PFSK-1 (cell line): ENCODE data around the gene NAV2.

ENCODE experiments used
- POLR2AphosphoS5 ChIP-seq: IDR thresholded peaks from 2 replicates; pipeline ENCODE4 v1.6.1; 2012; ENCODE audit warnings: low read depth, mild to moderate bottlenecking, control low read depth, low read length, moderate library complexity
- SIN3A ChIP-seq: IDR thresholded peaks from 2 replicates; pipeline ENCODE4 v1.6.1; 2012; ENCODE audit warnings: mild to moderate bottlenecking, low read length, moderate library complexity, borderline replicate concordance; ENCODE audit not compliant: insufficient read depth
- TAF1 ChIP-seq: IDR thresholded peaks from 2 replicates; pipeline ENCODE4 v1.6.1; 2012; ENCODE audit warnings: low read length, control low read depth, borderline replicate concordance; ENCODE audit not compliant: insufficient read depth
- TF ChIP-seq, protein P1 (sequence below), 2 experiments: IDR thresholded peaks; 2 replicates each; pipeline versions ENCODE4 v1.6.1 to v1.8.0; 2011 to 2012; ENCODE audit warnings: low read depth in 2 of 2, low read length in 2 of 2, control low read depth in 1 of 2, inconsistent platforms in 1 of 2, mild to moderate bottlenecking in 1 of 2, moderate library complexity in 1 of 2; ENCODE audit not compliant: insufficient read depth in 1 of 2

DNA sequence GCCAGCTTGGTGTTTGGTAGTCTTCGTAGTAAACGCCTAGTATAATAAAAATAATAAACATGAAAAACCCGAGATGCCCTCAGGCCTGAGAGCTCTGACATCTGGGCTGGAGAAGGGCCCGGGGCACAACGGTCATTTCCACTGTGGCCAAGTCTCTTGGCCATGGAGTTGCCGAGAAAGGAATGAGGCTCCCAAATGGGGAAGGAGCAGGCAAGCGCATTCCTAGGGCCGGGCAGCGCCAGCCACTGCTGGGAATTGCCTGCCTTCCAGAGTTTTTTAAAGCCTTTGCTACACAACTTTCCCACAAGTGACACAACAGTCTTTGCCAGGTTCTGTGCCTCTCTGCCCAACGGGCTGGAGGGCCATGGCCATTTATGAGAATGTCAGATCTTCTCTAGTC, 103.4 kb downstream of the NAV2 start:
- TF ChIP-seq, protein P1, sequence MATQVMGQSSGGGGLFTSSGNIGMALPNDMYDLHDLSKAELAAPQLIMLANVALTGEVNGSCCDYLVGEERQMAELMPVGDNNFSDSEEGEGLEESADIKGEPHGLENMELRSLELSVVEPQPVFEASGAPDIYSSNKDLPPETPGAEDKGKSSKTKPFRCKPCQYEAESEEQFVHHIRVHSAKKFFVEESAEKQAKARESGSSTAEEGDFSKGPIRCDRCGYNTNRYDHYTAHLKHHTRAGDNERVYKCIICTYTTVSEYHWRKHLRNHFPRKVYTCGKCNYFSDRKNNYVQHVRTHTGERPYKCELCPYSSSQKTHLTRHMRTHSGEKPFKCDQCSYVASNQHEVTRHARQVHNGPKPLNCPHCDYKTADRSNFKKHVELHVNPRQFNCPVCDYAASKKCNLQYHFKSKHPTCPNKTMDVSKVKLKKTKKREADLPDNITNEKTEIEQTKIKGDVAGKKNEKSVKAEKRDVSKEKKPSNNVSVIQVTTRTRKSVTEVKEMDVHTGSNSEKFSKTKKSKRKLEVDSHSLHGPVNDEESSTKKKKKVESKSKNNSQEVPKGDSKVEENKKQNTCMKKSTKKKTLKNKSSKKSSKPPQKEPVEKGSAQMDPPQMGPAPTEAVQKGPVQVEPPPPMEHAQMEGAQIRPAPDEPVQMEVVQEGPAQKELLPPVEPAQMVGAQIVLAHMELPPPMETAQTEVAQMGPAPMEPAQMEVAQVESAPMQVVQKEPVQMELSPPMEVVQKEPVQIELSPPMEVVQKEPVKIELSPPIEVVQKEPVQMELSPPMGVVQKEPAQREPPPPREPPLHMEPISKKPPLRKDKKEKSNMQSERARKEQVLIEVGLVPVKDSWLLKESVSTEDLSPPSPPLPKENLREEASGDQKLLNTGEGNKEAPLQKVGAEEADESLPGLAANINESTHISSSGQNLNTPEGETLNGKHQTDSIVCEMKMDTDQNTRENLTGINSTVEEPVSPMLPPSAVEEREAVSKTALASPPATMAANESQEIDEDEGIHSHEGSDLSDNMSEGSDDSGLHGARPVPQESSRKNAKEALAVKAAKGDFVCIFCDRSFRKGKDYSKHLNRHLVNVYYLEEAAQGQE (IDR thresholded peaks at IDR 0.05; ENCODE audit: insufficient read depth in 1 of 2, low read depth in 2 of 2, low read length in 2 of 2): no peak
- TF ChIP-seq POLR2AphosphoS5 (no peak), SIN3A (no peak), TAF1 (no peak)
